SKM-1 treated with dmso at 0.1 percent for 144 hours (cell line): ENCODE results near the gene ENOSF1.
A peak's percentile ranks its signal among the peaks of the same experiment; 100 is the strongest.

ENCODE experiments used
- DNase-seq: peaks from one replicate; lab custom pipeline; 2025; ENCODE audit not compliant: unreplicated experiment; lab: John Stamatoyannopoulos, UW

ENOSF1 gene

DNA sequence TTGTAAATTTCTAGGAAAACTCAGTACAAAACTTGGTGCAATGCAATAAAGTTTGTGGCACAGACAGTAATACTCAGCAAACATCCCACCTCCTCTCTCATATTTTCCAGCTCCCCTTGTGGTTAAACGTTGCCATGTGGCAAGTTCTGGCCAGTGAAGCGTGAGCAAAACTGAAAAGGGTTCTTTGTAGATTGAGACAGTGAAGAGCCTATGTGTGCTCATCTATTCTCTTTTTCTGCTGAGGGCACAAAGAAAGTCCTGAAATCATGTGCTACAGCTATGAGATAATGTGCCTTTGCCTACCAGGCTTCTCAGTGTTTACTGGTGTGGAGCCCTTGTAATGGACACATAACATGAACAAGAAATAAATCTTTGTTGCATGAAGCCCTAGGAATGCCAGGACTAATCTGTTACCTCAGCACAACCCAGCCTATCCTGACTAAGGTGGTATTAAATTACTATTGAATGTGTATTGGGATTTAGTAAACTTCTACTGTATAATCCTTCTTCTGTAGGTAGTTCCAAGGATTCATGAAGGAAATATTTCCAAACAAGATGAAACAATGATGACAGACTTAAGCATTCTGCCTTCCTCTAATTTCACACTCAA, 67.9 kb downstream of the ENOSF1 start:
- DNase-seq, result no peak

- no peak for DNase-seq
These were observed 71.2 kb downstream of the ENOSF1 start for GRCh38 chr18:641224-641623.

DNA sequence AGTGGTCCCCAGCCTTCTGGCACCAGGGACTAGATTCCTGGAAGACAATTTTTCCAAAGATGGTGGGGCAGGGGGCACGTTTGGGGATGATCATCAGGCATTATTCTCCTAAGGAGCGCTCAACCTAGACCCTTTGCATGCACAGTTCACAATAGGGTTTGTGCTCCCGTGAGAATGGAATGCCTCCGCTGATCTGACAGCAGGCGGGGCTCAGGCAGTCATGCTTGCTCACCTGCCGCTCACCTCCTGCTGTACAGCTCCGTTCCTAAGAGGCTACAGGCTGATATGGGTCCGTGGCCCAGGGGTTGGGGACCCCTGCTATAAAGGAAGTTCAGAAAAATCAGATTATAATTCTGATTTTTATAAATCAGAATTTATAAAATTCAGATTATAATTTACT, 77.3 kb downstream of the ENOSF1 start:
- DNase-seq, result no peak

DNA sequence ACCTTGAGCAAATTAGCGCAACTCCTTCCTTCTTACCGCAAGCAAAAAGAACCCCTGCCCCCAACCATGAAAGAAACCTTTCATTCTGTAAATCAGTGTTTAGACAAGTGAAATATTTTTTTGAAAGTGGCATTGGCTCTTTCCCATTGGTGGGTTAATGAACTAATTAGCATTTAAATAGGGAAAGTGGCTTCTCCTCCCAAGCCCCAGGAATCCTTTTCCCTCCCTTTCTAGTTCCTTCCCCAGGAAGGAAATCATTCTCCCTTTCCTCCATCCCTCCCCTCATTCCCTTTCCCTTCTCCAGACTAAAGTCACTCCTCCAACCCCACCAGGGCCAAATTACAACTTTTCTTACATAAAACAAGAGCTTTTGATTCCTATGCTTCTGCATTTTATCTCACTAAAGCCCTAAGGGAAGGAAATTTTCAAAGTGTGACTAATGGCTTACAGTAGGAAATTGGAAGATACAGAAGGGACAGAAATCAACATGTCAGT, 77.8 kb downstream of the ENOSF1 start:
- no peak for DNase-seq

- DNase-seq, result no peak
These were observed 80.9 kb downstream of the ENOSF1 start for GRCh38 chr18:631560-631959.

DNA sequence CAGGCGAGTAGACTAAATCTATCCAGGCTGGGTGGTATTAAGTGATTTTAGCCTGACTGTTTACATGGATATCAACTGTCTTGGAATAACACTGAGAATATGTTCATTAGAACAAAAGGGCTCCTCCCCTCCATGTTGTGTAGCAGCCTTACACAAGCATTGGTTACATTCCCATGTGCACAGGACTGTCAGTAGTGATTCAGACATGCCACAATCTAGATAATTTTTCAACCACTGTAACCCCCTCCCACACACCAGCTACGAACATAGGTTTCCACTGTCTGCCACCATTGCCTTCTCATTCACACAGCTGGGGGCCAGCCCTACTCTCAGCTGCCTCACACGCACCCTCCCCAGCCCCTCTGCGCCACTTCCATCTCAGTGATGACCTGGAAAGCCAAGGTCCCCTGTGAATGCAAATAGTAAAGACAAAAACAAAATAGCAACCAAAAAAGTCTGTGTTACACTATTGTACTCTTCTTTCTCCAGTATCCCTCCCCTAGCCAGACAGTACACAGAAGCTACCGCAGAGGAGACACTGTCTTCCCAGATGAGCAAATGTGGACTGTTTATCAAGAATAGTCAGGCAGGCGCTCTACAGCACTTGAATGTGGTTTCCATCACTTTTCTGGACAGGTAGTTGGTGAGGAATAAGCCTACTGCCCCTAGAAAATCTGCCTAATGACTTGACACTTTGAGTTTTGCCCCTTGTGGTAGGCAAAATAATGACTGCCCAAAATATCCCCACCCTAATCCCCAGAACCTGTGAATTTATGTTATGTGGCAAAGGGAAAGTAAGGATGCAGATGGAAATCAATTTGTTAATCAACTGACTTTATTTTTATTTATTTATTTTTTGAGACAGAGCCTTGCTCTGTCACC, 82.9 kb downstream of the ENOSF1 start:
- DNase-seq, result no peak

- DNase-seq, result no peak
These were observed 85.2 kb downstream of the ENOSF1 start for GRCh38 chr18:627231-627630.

- DNase-seq, result peak; percentile 52
These were observed 88.4 kb downstream of the ENOSF1 start for GRCh38 chr18:623761-624620.

GRCh38 chr18:622289-622688, 90.1 kb downstream of the ENOSF1 start:
- no peak for DNase-seq

GRCh38 chr18:621291-622043, 91.0 kb downstream of the ENOSF1 start:
- no peak for DNase-seq
